ENCODE measurements around the gene NAP1L5. TPM values are rescaled to one million over a fixed set of nuclear protein-coding genes. Genes with fewer than 3 reads are reported as not detected.

NAP1L5 gene
- total RNA-seq, 2 donors from 2014 or later: 1.2 to 1.5 TPM

GRCh38 chr4:88725986-88726385, 28.4 kb upstream of the NAP1L5 start:
- no peaks in the 10 kb centered on the region for H3K27me3 Mint-ChIP-seq (ENCODE audit: insufficient read depth)
- H3K4me3 Mint-ChIP-seq: no peak overlapping the region
- WGBS, 2 experiments (ENCODE audit: insufficient coverage in 1 of 2, insufficient read length in 1 of 2): 91 to 100% methylated on average over 1 to 2 of the region's 2 CpGs
- no peaks in the 10 kb centered on the region for H3K9me3 ChIP-seq (ENCODE audit: control insufficient read depth, low read length)
- H3K27ac Mint-ChIP-seq: no peak overlapping the region
- no peaks in the 10 kb centered on the region for H3K4me1 ChIP-seq (ENCODE audit: control insufficient read depth, insufficient read depth, low read length)
- DNase-seq: no peak
- H3K36me3 ChIP-seq (ENCODE audit: control insufficient read depth, insufficient read depth, low read length): peaks cover 9% of the 10 kb centered on the region
- peaks cover 18% of the 10 kb centered on the region for H3K36me3 Mint-ChIP-seq (ENCODE audit: low read depth)
- H3K27ac ChIP-seq (ENCODE audit: low read depth, low read length): no peak overlapping the region
- no peaks in the 10 kb centered on the region for H3K27me3 ChIP-seq (ENCODE audit: control insufficient read depth, insufficient read depth, low read length, poor library complexity, severe bottlenecking)
- no peaks in the 10 kb centered on the region for H3K9me3 Mint-ChIP-seq
- TF ChIP-seq CTCF (conservative IDR thresholded peaks at IDR 0.05): no peak
- H3K4me3 ChIP-seq (ENCODE audit: low read length): no peak overlapping the region
- H3K9ac ChIP-seq (ENCODE audit: extremely low read depth, low read length, poor library complexity, severe bottlenecking): no peak overlapping the region
- H3K4me1 Mint-ChIP-seq: no peaks in the 10 kb centered on the region

GRCh38 chr4:88725143-88725542, 27.5 kb upstream of the NAP1L5 start:
- no peaks in the 10 kb centered on the region for H3K9me3 ChIP-seq (ENCODE audit: control insufficient read depth, low read length)
- H3K4me1 ChIP-seq (ENCODE audit: control insufficient read depth, insufficient read depth, low read length): no peaks in the 10 kb centered on the region
- no peak overlapping the region for H3K27ac ChIP-seq (ENCODE audit: low read depth, low read length)
- WGBS, 2 experiments (ENCODE audit: insufficient coverage in 1 of 2, insufficient read length in 1 of 2): 93 to 100% methylated on average over 3 to 4 of the region's 4 CpGs
- no peak overlapping the region for H3K9ac ChIP-seq (ENCODE audit: extremely low read depth, low read length, poor library complexity, severe bottlenecking)
- no peak overlapping the region for H3K27ac Mint-ChIP-seq
- H3K36me3 ChIP-seq (ENCODE audit: control insufficient read depth, insufficient read depth, low read length): peaks cover 9% of the 10 kb centered on the region
- DNase-seq: no peak
- H3K9me3 Mint-ChIP-seq: no peaks in the 10 kb centered on the region
- H3K4me3 ChIP-seq (ENCODE audit: low read length): no peak overlapping the region
- H3K27me3 Mint-ChIP-seq (ENCODE audit: insufficient read depth): no peaks in the 10 kb centered on the region
- no peak overlapping the region for H3K4me3 Mint-ChIP-seq
- H3K36me3 Mint-ChIP-seq (ENCODE audit: low read depth): peaks cover 13% of the 10 kb centered on the region
- no peaks in the 10 kb centered on the region for H3K27me3 ChIP-seq (ENCODE audit: control insufficient read depth, insufficient read depth, low read length, poor library complexity, severe bottlenecking)
- H3K4me1 Mint-ChIP-seq: no peaks in the 10 kb centered on the region
- TF ChIP-seq CTCF (conservative IDR thresholded peaks at IDR 0.05): no peak

- DNase-seq: no peak
- no peak for TF ChIP-seq CTCF (conservative IDR thresholded peaks at IDR 0.05)
- Histone ChIP-seq H3K9me3 (ENCODE audit: control insufficient read depth, low read length) (no peaks in the 10 kb centered on the region), H3K4me1 (ENCODE audit: control insufficient read depth, insufficient read depth, low read length) (no peaks in the 10 kb centered on the region), H3K4me3 (ENCODE audit: low read length) (no peak overlapping the region), H3K27ac (ENCODE audit: low read depth, low read length) (no peak overlapping the region), H3K36me3 (ENCODE audit: control insufficient read depth, insufficient read depth, low read length) (peaks cover 6% of the 10 kb centered on the region), H3K9ac (ENCODE audit: extremely low read depth, low read length, poor library complexity, severe bottlenecking) (no peak overlapping the region), H3K27me3 (ENCODE audit: control insufficient read depth, insufficient read depth, low read length, poor library complexity, severe bottlenecking) (no peaks in the 10 kb centered on the region)
- WGBS, 2 experiments (ENCODE audit: insufficient coverage in 1 of 2, insufficient read length in 1 of 2): 94 to 100% methylated on average over 1 to 2 of the region's 2 CpGs
- H3K4me3 Mint-ChIP-seq: no peak overlapping the region
- peaks cover 11% of the 10 kb centered on the region for H3K36me3 Mint-ChIP-seq (ENCODE audit: low read depth)
- no peaks in the 10 kb centered on the region for H3K27me3 Mint-ChIP-seq (ENCODE audit: insufficient read depth)
- no peaks in the 10 kb centered on the region for H3K9me3 Mint-ChIP-seq
- H3K4me1 Mint-ChIP-seq: no peaks in the 10 kb centered on the region
- H3K27ac Mint-ChIP-seq: no peak overlapping the region
Measured at GRCh38 chr4:88724406-88724805, 26.8 kb upstream of the NAP1L5 start.

Data from endodermal cell (in vitro differentiated cells).